Measurements from ENCODE around the gene SLN.

DNA sequence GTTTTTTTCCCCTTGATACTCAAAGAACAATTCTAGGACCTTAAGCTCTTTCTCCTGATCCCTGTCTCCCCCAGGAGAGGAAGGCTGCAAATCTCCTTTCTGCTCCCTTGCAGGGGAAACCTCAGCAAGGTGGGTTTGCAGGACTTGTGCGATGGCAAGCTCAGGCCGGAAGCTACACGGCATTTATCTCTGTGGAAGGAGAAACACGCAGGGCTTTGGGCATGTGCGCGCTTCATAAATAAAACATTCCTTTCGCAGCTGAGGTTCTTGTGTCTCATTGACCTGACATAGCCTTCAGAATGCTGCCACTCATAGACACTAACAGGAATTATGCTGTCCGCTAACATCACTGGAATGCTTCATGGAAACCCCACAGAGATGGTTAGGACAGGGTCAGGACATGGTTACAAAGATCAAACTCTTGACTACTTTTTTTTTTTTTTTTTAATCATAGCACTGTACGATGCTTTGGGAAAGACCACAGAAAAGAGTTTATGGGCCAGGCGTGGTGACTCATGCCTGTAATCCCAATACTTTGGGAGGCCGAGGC is 42.6 kb downstream of the SLN start:
- TF ChIP-seq, protein P1, sequence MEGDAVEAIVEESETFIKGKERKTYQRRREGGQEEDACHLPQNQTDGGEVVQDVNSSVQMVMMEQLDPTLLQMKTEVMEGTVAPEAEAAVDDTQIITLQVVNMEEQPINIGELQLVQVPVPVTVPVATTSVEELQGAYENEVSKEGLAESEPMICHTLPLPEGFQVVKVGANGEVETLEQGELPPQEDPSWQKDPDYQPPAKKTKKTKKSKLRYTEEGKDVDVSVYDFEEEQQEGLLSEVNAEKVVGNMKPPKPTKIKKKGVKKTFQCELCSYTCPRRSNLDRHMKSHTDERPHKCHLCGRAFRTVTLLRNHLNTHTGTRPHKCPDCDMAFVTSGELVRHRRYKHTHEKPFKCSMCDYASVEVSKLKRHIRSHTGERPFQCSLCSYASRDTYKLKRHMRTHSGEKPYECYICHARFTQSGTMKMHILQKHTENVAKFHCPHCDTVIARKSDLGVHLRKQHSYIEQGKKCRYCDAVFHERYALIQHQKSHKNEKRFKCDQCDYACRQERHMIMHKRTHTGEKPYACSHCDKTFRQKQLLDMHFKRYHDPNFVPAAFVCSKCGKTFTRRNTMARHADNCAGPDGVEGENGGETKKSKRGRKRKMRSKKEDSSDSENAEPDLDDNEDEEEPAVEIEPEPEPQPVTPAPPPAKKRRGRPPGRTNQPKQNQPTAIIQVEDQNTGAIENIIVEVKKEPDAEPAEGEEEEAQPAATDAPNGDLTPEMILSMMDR (IDR thresholded peaks at IDR 0.05 in 4 of 5, conservative IDR thresholded peaks at IDR 0.05 in 1 of 5), result no peak
- no peak for TF ChIP-seq POLR2A (IDR thresholded peaks at IDR 0.05)

Data from gastrocnemius medialis (tissue), 4 donors.